ENCODE results near the gene SCYL1.

SCYL1 gene

DNA sequence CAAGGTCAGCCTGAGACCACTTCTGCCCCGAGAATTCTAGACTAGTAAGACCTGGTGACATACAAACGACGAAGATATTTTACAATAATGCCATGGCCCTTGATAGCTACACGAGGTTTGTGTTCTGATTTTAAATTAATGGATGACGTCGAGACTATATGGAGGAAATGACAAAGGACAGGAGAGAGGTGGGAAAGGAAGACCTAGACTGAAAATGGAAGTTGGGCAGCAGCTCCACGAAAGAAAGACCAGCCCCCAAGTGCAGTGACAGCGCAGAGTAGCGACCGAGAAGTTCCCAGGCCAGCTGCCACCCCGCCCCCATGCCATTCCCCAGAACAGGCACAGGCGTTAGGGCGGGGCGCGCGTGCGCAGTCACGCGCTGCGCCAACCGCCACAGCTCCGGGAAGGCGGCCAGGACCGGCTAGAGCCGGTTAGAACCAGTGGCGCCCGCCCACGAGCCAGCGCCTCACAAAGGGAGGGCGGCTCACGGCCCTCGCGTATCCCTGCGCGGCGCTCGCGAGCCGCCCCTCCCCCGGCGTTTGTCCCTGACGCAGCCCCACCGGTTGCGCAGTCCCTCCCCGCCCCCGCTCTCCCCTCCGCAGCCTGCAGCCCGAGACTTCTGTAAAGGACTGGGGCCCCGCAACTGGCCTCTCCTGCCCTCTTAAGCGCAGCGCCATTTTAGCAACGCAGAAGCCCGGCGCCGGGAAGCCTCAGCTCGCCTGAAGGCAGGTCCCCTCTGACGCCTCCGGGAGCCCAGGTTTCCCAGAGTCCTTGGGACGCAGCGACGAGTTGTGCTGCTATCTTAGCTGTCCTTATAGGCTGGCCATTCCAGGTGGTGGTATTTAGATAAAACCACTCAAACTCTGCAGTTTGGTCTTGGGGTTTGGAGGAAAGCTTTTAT, 27.5 kb upstream of the SCYL1 start:
- peaks cover 19% of the 10 kb centered on the region for H3K36me3 ChIP-seq (ENCODE audit: insufficient read depth, low read length)
- H3K9me3 ChIP-seq (ENCODE audit: low read length) = no peaks in the 10 kb centered on the region
- H3K27me3 ChIP-seq (ENCODE audit: control insufficient read depth in 1 of 2, insufficient read depth in 2 of 2, low read length in 2 of 2) = no peaks in the 10 kb centered on the region
- H3K27ac ChIP-seq (ENCODE audit: low read depth, low read length) = peak overlapping the region; percentile 98
- peak overlapping the region; percentile 100 for H3K9ac ChIP-seq (ENCODE audit: low read length)
- H3K4me1 ChIP-seq (ENCODE audit: insufficient read depth, low read length) = peaks cover 41% of the 10 kb centered on the region
- peak overlapping the region; percentile 97 for H3K4me3 ChIP-seq (ENCODE audit: low read depth in 1 of 2, low read length in 2 of 2)

DNA sequence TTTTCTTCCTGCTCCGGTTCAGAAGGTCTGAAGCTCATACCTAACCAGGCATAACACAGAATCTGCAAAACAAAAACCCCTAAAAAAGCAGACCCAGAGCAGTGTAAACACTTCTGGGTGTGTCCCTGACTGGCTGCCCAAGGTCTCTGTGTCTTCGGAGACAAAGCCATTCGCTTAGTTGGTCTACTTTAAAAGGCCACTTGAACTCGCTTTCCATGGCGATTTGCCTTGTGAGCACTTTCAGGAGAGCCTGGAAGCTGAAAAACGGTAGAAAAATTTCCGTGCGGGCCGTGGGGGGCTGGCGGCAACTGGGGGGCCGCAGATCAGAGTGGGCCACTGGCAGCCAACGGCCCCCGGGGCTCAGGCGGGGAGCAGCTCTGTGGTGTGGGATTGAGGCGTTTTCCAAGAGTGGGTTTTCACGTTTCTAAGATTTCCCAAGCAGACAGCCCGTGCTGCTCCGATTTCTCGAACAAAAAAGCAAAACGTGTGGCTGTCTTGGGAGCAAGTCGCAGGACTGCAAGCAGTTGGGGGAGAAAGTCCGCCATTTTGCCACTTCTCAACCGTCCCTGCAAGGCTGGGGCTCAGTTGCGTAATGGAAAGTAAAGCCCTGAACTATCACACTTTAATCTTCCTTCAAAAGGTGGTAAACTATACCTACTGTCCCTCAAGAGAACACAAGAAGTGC, 26.7 kb upstream of the SCYL1 start:
- Histone ChIP-seq H3K9ac (ENCODE audit: low read length) (peak overlapping the region; percentile 100), H3K4me1 (ENCODE audit: insufficient read depth, low read length) (peaks cover 33% of the 10 kb centered on the region), H3K27ac (ENCODE audit: low read depth, low read length) (peak overlapping the region; percentile 98), H3K27me3 (ENCODE audit: control insufficient read depth in 1 of 2, insufficient read depth in 2 of 2, low read length in 2 of 2) (no peaks in the 10 kb centered on the region), H3K4me3 (ENCODE audit: low read depth in 1 of 2, low read length in 2 of 2) (peak overlapping the region; percentile 97), H3K9me3 (ENCODE audit: low read length) (no peaks in the 10 kb centered on the region), H3K36me3 (ENCODE audit: insufficient read depth, low read length) (peaks cover 27% of the 10 kb centered on the region)

DNA sequence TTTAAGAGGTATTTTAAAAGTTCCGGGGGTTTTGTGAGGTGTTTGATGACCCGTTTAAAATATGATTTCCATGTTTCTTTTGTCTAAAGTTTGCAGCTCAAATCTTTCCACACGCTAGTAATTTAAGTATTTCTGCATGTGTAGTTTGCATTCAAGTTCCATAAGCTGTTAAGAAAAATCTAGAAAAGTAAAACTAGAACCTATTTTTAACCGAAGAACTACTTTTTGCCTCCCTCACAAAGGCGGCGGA, 26.2 kb upstream of the SCYL1 start:
- Histone ChIP-seq H3K4me1 (ENCODE audit: insufficient read depth, low read length) (peaks cover 28% of the 10 kb centered on the region), H3K9me3 (ENCODE audit: low read length) (no peaks in the 10 kb centered on the region), H3K27ac (ENCODE audit: low read depth, low read length) (peak overlapping the region; percentile 98)

DNA sequence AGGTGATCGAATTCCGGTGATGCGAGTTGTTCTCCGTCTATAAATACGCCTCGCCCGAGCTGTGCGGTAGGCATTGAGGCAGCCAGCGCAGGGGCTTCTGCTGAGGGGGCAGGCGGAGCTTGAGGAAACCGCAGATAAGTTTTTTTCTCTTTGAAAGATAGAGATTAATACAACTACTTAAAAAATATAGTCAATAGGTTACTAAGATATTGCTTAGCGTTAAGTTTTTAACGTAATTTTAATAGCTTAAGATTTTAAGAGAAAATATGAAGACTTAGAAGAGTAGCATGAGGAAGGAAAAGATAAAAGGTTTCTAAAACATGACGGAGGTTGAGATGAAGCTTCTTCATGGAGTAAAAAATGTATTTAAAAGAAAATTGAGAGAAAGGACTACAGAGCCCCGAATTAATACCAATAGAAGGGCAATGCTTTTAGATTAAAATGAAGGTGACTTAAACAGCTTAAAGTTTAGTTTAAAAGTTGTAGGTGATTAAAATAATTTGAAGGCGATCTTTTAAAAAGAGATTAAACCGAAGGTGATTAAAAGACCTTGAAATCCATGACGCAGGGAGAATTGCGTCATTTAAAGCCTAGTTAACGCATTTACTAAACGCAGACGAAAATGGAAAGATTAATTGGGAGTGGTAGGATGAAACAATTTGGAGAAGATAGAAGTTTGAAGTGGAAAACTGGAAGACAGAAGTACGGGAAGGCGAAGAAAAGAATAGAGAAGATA, 25.7 kb upstream of the SCYL1 start, which contains the start of gene MALAT1:
TSS of gene MALAT1 (plus strand) at position 69 of the 736 bp plus-strand sequence.
- Histone ChIP-seq H3K36me3 (ENCODE audit: insufficient read depth, low read length) (peaks cover 36% of the 10 kb centered on the region), H3K4me1 (ENCODE audit: insufficient read depth, low read length) (peaks cover 23% of the 10 kb centered on the region), H3K27ac (ENCODE audit: low read depth, low read length) (peak within 1 kb of the TSS; percentile 98), H3K9ac (ENCODE audit: low read length) (peak within 1 kb of the TSS; percentile 100), H3K9me3 (ENCODE audit: low read length) (no peaks in the 10 kb centered on the region), H3K27me3 (ENCODE audit: control insufficient read depth in 1 of 2, insufficient read depth in 2 of 2, low read length in 2 of 2) (no peaks in the 10 kb centered on the region), H3K4me3 (ENCODE audit: low read depth in 1 of 2, low read length in 2 of 2) (peak within 1 kb of the TSS; percentile 97)

More for the DNA sequence above, 26.2 kb upstream of the SCYL1 start:
- Histone ChIP-seq H3K9ac (ENCODE audit: low read length) (peak overlapping the region; percentile 100), H3K27me3 (ENCODE audit: control insufficient read depth in 1 of 2, insufficient read depth in 2 of 2, low read length in 2 of 2) (no peaks in the 10 kb centered on the region), H3K36me3 (ENCODE audit: insufficient read depth, low read length) (peaks cover 31% of the 10 kb centered on the region), H3K4me3 (ENCODE audit: low read depth in 1 of 2, low read length in 2 of 2) (peak overlapping the region; percentile 97)

DNA sequence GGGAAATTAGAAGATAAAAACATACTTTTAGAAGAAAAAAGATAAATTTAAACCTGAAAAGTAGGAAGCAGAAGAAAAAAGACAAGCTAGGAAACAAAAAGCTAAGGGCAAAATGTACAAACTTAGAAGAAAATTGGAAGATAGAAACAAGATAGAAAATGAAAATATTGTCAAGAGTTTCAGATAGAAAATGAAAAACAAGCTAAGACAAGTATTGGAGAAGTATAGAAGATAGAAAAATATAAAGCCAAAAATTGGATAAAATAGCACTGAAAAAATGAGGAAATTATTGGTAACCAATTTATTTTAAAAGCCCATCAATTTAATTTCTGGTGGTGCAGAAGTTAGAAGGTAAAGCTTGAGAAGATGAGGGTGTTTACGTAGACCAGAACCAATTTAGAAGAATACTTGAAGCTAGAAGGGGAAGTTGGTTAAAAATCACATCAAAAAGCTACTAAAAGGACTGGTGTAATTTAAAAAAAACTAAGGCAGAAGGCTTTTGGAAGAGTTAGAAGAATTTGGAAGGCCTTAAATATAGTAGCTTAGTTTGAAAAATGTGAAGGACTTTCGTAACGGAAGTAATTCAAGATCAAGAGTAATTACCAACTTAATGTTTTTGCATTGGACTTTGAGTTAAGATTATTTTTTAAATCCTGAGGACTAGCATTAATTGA, 25.0 kb upstream of the SCYL1 start:
- peak overlapping the region; percentile 97 for H3K4me3 ChIP-seq (ENCODE audit: low read depth in 1 of 2, low read length in 2 of 2)
- peaks cover 23% of the 10 kb centered on the region for H3K4me1 ChIP-seq (ENCODE audit: insufficient read depth, low read length)
- H3K36me3 ChIP-seq (ENCODE audit: insufficient read depth, low read length) = peaks cover 43% of the 10 kb centered on the region
- no peaks in the 10 kb centered on the region for H3K9me3 ChIP-seq (ENCODE audit: low read length)
- H3K9ac ChIP-seq (ENCODE audit: low read length) = peak overlapping the region; percentile 100
- H3K27me3 ChIP-seq (ENCODE audit: control insufficient read depth in 1 of 2, insufficient read depth in 2 of 2, low read length in 2 of 2) = no peaks in the 10 kb centered on the region
- H3K27ac ChIP-seq (ENCODE audit: low read depth, low read length) = peak overlapping the region; percentile 98

DNA sequence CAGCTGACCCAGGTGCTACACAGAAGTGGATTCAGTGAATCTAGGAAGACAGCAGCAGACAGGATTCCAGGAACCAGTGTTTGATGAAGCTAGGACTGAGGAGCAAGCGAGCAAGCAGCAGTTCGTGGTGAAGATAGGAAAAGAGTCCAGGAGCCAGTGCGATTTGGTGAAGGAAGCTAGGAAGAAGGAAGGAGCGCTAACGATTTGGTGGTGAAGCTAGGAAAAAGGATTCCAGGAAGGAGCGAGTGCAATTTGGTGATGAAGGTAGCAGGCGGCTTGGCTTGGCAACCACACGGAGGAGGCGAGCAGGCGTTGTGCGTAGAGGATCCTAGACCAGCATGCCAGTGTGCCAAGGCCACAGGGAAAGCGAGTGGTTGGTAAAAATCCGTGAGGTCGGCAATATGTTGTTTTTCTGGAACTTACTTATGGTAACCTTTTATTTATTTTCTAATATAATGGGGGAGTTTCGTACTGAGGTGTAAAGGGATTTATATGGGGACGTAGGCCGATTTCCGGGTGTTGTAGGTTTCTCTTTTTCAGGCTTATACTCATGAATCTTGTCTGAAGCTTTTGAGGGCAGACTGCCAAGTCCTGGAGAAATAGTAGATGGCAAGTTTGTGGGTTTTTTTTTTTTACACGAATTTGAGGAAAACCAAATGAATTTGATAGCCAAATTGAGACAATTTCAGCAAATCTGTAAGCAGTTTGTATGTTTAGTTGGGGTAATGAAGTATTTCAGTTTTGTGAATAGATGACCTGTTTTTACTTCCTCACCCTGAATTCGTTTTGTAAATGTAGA, 24.3 kb upstream of the SCYL1 start:
- H3K9ac ChIP-seq (ENCODE audit: low read length) = peak overlapping the region; percentile 100
- H3K4me3 ChIP-seq (ENCODE audit: low read depth in 1 of 2, low read length in 2 of 2) = peak overlapping the region; percentile 97
- H3K4me1 ChIP-seq (ENCODE audit: insufficient read depth, low read length) = peaks cover 30% of the 10 kb centered on the region
- peaks cover 51% of the 10 kb centered on the region for H3K36me3 ChIP-seq (ENCODE audit: insufficient read depth, low read length)
- H3K9me3 ChIP-seq (ENCODE audit: low read length) = no peaks in the 10 kb centered on the region
- H3K27ac ChIP-seq (ENCODE audit: low read depth, low read length) = peak overlapping the region; percentile 98
- no peaks in the 10 kb centered on the region for H3K27me3 ChIP-seq (ENCODE audit: control insufficient read depth in 1 of 2, insufficient read depth in 2 of 2, low read length in 2 of 2)

DNA sequence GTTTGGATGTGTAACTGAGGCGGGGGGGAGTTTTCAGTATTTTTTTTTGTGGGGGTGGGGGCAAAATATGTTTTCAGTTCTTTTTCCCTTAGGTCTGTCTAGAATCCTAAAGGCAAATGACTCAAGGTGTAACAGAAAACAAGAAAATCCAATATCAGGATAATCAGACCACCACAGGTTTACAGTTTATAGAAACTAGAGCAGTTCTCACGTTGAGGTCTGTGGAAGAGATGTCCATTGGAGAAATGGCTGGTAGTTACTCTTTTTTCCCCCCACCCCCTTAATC, 23.8 kb upstream of the SCYL1 start:
- Histone ChIP-seq H3K36me3 (ENCODE audit: insufficient read depth, low read length) (peaks cover 56% of the 10 kb centered on the region), H3K4me3 (ENCODE audit: low read depth in 1 of 2, low read length in 2 of 2) (peak overlapping the region; percentile 97), H3K4me1 (ENCODE audit: insufficient read depth, low read length) (peaks cover 30% of the 10 kb centered on the region), H3K9ac (ENCODE audit: low read length) (peak overlapping the region; percentile 100), H3K27me3 (ENCODE audit: control insufficient read depth in 1 of 2, insufficient read depth in 2 of 2, low read length in 2 of 2) (no peaks in the 10 kb centered on the region), H3K27ac (ENCODE audit: low read depth, low read length) (peak overlapping the region; percentile 98), H3K9me3 (ENCODE audit: low read length) (no peaks in the 10 kb centered on the region)

DNA sequence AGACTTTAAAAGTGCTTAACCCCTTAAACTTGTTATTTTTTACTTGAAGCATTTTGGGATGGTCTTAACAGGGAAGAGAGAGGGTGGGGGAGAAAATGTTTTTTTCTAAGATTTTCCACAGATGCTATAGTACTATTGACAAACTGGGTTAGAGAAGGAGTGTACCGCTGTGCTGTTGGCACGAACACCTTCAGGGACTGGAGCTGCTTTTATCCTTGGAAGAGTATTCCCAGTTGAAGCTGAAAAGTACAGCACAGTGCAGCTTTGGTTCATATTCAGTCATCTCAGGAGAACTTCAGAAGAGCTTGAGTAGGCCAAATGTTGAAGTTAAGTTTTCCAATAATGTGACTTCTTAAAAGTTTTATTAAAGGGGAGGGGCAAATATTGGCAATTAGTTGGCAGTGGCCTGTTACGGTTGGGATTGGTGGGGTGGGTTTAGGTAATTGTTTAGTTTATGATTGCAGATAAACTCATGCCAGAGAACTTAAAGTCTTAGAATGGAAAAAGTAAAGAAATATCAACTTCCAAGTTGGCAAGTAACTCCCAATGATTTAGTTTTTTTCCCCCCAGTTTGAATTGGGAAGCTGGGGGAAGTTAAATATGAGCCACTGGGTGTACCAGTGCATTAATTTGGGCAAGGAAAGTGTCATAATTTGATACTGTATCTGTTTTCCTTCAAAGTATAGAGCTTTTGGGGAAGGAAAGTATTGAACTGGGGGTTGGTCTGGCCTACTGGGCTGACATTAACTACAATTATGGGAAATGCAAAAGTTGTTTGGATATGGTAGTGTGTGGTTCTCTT, 23.2 kb upstream of the SCYL1 start:
- Histone ChIP-seq H3K9ac (ENCODE audit: low read length) (peak overlapping the region; percentile 100), H3K27me3 (ENCODE audit: control insufficient read depth in 1 of 2, insufficient read depth in 2 of 2, low read length in 2 of 2) (no peaks in the 10 kb centered on the region), H3K36me3 (ENCODE audit: insufficient read depth, low read length) (peaks cover 61% of the 10 kb centered on the region), H3K27ac (ENCODE audit: low read depth, low read length) (peak overlapping the region; percentile 98), H3K4me3 (ENCODE audit: low read depth in 1 of 2, low read length in 2 of 2) (peak overlapping the region; percentile 97), H3K9me3 (ENCODE audit: low read length) (no peaks in the 10 kb centered on the region), H3K4me1 (ENCODE audit: insufficient read depth, low read length) (peaks cover 30% of the 10 kb centered on the region)

DNA sequence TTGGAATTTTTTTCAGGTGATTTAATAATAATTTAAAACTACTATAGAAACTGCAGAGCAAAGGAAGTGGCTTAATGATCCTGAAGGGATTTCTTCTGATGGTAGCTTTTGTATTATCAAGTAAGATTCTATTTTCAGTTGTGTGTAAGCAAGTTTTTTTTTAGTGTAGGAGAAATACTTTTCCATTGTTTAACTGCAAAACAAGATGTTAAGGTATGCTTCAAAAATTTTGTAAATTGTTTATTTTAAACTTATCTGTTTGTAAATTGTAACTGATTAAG, 22.7 kb upstream of the SCYL1 start:
- Histone ChIP-seq H3K36me3 (ENCODE audit: insufficient read depth, low read length) (peaks cover 61% of the 10 kb centered on the region), H3K27me3 (ENCODE audit: control insufficient read depth in 1 of 2, insufficient read depth in 2 of 2, low read length in 2 of 2) (no peaks in the 10 kb centered on the region), H3K4me3 (ENCODE audit: low read depth in 1 of 2, low read length in 2 of 2) (peak overlapping the region; percentile 97), H3K27ac (ENCODE audit: low read depth, low read length) (peak overlapping the region; percentile 98), H3K9ac (ENCODE audit: low read length) (peak overlapping the region; percentile 100), H3K9me3 (ENCODE audit: low read length) (no peaks in the 10 kb centered on the region), H3K4me1 (ENCODE audit: insufficient read depth, low read length) (peaks cover 29% of the 10 kb centered on the region)
